ENCODE results near the gene HERC3.

DNA sequence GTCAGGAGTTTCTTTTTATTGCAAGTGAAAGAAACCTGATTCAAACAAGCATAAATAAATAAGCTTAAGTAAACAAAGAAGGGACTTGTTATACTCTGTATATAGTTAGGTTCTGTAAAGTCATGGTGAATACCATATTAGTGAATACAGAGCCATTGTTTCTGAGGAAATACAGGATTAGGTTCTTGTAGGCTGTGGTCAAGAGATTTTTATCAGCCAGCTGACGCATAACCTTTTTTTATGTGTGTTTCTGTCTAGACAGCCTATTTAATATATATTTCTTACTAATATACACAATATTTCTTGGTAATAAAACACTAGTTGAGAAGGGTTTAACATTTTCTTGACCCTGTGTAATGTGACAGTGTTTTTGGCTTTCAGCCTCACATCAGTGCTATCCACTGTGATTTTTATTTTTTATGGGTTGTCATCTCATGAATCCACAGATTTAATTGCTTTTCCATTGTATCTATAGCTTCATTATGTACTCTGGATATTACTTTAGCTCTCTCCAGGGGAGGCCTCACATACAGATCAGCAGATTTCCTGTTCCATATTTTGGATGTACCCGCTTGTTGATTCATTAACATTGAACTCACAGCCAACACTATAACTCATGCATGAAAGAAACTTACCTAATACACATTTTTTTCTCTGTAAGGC lies 8.0 kb downstream of the HERC3 start:
- TF ChIP-seq, protein P1, sequence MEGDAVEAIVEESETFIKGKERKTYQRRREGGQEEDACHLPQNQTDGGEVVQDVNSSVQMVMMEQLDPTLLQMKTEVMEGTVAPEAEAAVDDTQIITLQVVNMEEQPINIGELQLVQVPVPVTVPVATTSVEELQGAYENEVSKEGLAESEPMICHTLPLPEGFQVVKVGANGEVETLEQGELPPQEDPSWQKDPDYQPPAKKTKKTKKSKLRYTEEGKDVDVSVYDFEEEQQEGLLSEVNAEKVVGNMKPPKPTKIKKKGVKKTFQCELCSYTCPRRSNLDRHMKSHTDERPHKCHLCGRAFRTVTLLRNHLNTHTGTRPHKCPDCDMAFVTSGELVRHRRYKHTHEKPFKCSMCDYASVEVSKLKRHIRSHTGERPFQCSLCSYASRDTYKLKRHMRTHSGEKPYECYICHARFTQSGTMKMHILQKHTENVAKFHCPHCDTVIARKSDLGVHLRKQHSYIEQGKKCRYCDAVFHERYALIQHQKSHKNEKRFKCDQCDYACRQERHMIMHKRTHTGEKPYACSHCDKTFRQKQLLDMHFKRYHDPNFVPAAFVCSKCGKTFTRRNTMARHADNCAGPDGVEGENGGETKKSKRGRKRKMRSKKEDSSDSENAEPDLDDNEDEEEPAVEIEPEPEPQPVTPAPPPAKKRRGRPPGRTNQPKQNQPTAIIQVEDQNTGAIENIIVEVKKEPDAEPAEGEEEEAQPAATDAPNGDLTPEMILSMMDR (IDR thresholded peaks at IDR 0.05; ENCODE audit: low read length), result no peak
- TF ChIP-seq EZH2 (optimal IDR thresholded peaks at IDR 0.05; ENCODE audit: low read depth, low read length), result no peak
